ENCODE results near the gene DENND6A.
"Not testable (repeated sequence)": the region's sequence is repeated elsewhere in the genome, so short reads cannot be mapped to it uniquely, and the experiment has no call there.

DENND6A gene

DNA sequence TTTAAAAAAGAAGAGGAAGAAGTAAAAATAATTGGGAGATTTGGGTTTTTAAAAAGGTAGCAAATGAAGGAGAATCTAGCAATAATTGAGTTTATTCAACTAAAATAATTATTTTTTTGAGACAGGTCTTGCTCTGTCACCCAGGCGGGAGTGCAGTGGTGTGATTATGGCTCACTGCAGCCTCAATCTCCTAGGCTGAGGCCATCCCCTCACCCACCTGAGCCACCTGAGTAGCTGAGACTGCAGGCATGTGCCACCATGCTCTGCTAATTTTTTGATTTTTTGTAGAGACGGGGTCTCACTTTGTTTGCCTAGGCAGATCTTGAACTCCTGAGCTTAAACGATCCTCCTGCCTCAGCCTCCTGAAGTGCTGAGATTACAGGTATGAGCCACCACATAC, 68.1 kb downstream of the DENND6A start:
- DNase-seq, result no peak

DNA sequence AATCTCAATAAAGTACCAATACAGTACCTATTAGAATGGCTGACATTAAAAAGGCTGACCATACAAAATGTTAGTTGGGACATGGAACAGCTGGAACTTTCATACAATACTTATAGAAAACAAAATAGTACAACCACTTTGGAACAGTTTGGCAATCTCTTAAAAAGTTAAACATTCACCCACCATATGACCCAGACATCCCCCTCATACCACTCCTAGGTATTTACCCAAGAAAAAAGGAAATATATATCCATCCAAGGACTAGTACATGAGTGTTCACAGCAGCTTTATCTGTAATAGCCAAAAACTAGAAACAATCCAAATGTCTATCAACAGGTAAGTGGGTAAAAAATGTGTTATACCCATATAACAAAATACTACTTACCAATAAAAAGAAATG, 70.5 kb downstream of the DENND6A start:
- no peak for DNase-seq

DNA sequence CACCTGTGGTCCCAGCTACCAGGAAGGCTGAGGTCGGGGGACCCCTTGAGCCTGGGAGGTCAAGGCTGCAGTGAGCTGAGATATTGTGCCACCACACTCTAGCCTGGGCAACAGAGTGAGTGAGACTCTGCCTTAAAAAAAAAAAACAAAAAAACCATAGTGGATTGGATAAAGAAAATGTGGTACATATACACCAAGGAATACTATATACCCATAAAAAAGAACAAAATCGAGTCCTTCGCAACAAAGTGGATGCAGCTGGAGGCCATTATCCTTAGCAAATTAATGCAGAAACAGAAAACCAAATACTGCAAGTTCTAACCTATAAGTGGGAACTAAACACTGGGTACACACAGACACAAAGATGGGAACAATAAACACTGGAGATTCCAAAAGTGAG, 75.1 kb downstream of the DENND6A start:
- DNase-seq, result no peak

DNA sequence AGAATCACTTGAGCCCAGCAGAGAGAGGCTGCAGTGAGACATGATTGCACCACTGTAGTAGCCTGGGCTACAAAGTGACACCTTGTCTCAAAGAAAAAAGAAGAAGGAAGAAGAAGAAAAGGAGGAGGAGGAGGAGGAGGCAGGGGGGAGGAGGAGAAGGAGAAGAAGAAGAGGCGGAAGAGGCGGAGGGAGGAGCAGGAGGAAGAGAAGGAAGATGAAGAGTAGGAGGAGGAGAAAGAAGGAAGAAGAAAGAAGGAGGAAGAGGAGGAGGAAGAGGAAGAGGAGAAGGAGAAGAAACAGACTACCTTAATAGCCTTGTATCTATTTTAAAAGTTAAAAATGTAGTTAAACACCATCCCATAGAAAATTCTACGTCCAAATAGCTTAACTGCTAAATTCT, 76.6 kb downstream of the DENND6A start:
- no peak for DNase-seq

DNA sequence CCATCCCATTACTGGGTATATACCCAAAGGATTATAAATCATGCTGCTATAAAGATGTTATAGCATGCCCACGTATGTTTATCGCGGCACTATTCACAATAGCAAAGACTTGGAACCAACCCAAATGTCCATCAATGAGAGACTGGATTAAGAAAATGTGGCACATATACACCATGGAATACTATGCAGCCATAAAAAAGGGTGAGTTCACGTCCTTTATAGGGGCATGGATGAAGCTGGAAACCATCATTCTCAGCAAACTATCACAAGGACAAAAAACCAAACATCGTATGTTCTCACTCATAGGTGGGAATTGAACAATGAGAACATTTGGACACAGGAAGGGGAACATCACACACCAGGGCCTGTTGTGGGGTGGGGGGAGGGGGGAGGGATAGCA, 81.0 kb downstream of the DENND6A start:
- not testable (repeated sequence) for DNase-seq

DNA sequence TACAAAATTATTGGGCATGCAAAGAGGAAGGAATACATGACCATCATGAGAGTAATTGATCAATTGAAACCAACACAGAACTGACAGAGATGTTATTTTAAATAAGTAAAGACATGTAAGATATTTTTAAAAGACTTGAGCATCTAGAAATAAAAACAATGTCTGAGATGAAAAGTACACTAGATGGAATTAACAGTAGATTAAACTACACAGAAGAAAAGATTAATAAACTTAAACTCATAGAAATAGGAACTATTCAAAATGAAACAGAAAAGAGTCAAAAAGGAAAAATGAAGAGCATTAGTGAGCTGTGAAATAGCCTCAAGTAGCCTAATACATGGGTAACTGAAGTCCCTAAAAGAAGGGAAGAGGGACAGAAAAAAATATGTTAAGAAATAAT, 87.2 kb downstream of the DENND6A start:
- no peak for DNase-seq

DNA sequence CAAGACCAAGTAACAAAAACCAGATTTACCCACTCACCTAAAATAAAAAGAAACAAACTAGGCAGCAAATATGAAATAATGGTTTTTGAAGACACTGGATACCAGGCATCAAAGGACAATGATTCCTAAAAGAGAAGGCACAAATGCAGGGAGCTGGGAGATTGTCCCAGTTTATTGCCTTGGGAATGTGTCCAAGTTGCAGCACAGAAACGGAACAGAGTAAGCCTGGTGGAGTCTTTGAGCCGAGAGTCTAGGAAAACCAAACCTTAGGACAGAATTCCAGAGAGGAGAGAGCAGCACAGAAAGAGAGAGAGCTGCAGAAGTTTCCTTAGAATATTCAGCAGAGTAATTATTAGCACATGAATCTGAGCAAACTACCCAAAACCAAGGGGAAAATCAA, 87.9 kb downstream of the DENND6A start:
- DNase-seq, result no peak

DNA sequence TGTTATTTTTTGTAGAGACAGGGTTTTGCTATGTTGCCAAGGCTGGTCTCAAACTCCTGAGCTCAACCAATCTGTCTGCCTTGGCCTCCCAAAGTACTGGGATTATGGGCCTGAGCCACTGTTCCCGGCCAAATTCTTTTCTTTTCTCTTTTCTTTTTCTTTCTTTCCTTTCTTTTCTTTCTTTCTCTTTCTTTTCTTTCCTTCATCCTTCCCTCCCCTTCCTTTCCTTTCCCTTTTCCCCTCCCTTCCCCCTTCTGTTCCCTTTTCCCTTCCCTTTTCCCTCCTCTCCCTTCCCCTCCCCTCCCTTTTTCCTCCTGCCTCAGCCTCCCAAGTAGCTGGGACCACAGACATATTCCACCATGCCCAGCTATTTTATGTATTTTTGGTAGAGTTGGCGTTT, 92.7 kb downstream of the DENND6A start:
- DNase-seq, result no peak

DNA sequence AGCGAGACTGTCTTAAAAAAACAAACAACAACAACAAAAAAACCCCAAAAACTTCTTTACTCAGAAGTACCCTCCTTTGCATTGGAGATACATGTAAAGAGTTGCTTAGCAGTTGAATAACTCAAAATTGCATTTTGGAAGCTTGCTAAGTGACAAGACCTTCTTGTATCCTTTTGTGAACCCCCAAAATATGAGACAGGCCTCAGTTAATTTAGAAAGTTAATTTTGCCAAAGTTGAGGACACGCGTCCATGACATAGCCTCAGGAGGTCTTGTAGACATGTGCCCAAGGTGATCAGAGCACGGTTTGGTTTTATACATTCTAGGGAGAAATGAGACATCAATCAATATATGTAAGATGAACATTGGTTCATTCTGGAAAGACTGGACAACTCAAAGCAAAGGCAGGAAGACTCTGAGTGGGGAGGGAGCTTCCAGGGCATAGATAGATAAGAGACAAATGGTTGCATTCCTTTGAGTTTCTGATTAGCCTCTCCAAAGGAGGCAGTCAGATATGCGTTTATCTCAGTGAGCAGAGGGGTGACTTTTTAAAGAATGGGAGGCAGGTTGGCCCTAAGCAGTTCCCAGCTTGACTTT, 94.0 kb downstream of the DENND6A start:
- DNase-seq, result no peak

DNA sequence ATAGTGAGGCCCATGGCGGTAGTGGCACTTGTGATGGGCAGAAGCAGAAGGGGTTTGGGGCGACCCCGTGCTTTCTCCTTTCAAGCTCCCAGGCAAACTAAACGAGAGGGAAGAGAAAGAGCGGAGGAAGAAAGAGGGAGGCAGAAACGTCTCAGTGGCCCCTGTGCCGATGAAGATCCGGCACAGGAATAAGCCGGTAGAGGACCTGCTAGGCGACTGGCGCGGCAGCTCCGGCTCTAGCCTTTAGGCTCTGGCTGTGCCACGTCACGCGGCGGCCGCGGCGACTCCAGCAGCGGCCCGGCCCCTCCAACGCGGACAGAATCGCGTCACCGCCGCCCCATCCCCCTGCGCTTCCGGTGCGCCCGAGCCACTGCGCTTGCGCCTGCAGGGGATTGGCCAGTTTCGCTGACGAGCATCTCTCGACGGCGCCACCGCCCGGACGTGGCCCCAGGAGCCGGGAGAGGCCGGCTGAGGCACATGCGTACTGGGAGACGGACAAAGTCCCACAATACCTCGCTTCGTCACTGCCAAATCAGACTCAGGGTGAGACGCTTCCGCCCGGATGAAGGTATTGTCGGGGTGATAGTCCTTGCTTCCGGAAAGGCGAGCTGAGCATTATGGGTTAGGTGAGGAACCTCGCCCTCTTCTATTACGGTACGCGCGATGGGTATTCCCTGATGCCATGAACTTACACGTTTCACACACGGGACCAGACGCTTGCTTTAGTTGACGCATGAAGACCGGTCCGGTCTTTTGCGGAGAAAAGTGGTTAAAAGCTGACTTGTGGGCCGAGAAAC, 95.6 kb downstream of the DENND6A start, which contains the start of gene ARF4:
TSS of gene ARF4 (minus strand) at position 218 of the 797 bp plus-strand sequence. CDS start at position 14, 204 bp downstream.
- peak; percentile 100 for DNase-seq

DNA sequence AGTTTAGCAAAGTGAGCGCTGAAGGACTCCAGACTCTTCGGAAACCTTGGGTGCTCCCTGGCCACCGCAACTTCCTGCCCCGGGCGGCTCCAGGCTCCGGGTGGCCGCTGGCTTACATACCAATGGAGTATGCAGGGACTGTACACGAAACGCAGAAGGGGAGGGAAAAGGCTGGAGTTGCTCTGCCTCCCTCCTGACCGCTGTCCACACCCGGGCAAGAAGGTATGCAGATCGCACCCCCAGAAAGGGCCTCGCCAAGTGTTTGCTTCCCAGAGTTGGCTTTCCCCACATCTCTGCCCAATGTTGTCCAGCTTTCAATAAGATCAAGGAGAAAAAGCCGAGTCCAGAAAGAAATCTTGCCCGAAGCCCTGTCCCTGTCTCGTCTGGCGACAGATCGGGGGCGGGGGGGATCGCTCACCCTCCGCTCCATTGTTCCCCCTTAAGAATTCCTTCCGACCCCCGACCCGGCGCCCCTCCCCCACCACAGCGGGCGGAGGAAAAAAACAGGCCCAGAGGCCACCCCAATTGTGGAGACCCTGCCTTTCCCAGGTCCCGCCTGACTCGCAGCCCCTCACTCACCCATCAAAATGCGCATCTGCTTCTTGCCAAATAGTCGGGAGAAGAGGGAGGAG, 96.3 kb downstream of the DENND6A start:
- DNase-seq, result peak; percentile 52 to 72

DNA sequence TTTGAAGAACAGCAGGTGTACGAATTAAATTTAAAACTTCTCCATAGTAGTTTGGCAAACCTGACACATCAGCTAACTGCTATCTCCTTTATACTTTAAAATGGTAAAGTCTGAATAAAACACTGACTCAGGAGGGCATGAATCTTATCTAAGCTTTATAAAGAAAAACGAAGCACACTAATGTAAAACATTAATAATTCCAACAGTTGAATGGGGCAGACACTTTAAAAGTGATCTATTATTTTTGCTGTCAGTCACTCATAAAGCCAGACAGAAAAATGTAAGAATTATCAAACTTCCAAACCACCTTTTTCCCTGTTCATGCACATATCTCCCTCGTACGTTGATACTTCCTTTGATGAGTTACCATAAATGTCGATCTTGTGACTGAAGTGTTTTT, 98.3 kb downstream of the DENND6A start:
- no peak for DNase-seq

DNA sequence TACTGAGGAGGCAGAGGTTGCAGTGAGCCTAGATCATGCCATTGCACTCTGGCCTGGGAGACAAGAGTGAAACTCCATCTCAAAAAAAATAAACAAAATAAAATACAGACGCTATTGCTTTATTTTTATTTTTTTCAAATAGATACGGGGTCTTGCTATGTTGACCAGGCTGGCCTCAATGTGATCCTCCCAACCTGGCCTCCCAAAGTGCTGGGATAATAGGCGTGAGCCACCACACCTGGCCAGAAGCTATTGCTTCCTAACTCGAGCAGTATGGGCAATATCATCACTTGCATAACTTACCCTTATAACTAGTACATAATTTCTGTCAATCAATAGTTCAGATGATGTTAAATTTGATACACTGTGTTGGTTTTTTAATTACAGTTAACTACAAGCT, 98.7 kb downstream of the DENND6A start:
- DNase-seq, result no peak

DNA sequence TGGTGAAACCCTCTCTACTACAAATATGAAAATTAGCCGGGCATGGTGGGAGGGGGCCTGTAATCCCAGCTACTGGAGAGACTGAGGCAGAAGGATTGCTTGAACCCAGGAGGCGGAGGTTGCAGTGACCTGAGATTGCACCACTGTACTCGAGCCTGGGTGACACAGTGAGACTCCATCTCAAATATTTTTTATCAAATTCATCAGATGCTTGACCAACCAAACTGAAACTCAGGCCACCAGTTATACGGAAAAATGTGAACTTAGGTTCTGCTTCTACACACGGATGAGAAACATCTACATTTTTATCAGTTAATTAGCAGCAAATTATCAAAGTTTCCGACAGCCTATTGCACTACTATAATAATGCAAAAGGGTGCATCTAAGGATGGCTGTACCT, 100.6 kb downstream of the DENND6A start:
- DNase-seq, result no peak

DNA sequence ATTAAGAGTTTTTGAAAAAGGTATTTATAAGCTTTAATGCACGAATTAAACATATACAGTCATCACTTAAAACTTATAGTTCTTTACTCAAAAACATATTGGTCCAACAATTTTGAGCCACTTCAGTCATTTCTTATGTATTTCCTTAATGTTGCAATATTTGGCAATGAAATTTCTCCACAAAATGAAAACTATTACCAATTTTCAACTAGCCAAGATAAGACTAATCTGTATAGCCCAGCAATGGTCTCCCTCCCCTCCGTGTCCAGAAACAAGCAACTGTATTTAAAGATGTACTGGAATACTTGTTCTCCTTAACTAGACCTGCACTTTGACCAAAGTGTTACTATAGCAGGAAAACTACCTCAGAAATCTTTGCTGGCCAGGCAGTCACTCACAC, 105.0 kb downstream of the DENND6A start:
- no peak for DNase-seq

DNA sequence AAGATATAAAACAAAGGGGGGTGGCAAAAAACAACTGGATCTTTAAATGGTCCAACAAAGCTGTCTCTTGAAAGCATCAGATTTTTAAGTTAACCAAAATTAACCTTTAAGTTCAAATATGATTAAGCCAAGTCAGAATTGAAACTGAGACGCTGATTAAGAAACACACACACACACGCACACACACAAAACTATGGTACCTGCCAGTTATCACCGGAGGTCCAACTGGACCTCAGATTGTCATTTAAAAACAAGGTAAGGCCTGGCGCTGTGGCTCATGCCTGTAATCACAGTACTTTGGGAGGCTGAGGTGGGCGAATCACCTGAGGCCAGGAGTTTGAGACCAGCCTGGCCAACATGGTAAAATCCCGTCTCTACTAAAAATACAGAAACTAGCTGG, 106.1 kb downstream of the DENND6A start:
- no peak for DNase-seq

DNA sequence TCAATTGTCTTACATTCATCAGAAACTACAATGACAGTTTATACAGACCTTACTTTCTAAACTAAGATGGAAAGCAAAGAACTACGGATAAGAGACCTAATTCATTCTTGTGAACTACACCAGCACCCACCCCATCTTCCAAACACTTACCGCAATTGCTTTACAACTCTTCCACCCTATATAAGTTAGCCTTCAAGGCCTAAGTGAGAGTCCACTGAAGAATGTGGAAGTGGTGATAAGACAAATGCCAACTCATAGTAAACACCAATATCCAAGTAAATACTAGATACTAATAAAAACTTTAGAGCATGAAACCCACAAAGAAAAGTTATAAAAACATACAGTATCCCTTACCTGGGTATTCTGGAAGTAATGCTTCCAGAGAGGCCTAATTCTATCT, 109.3 kb downstream of the DENND6A start:
- DNase-seq, result no peak

DNA sequence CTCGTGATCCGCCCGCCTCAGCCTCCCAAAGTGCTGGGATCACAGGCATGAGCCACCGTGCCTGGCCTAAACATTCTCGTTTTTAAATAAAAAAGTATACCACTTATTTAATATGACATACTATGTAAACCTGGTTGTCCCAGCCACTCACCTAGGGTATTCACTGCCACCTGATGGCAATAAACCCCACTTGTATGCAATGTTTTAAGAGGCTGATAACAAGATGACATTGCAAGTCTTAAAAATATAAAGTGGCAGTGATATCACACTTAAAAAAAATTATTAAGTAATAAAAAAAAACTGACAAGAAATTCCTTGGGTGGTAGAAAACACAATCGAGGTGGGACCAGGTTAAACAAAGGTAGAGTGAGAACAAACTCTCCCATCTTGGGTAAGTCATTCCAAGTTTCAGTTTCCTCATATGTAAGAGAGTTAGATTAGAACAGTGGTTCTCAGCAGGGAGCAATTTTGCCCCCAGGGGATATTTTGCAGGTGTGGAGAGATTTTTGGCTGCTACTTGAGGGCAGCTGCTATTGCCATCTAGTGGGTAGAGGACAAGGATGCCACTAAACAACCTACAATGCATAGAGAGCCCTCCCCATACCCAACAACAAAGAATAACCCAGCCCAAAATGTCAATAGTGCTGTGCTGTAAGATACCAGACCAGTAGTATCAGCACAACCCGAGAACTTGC, 110.3 kb downstream of the DENND6A start:
- peak in 1 of 2 donors; percentile 30 for DNase-seq

DNA sequence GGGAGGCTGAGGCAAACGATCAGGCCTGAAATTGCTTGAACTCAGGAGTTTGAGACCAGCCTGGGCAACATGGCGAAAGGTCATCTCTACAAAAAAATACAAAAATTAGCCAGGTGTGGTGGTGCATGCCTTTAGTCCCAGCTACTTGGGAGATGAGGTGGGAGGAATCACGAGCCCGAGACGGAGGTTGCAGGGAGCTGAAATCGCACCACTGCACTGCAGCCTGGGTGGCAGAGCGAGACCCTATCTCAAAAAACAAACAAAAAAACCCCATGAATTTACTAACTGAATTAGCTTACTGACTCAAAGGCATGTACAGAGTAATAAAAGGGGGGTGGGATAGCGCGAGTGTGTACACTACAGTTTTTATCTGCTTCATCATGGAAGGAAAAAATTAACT, 115.1 kb downstream of the DENND6A start:
- DNase-seq, result no peak

DNA sequence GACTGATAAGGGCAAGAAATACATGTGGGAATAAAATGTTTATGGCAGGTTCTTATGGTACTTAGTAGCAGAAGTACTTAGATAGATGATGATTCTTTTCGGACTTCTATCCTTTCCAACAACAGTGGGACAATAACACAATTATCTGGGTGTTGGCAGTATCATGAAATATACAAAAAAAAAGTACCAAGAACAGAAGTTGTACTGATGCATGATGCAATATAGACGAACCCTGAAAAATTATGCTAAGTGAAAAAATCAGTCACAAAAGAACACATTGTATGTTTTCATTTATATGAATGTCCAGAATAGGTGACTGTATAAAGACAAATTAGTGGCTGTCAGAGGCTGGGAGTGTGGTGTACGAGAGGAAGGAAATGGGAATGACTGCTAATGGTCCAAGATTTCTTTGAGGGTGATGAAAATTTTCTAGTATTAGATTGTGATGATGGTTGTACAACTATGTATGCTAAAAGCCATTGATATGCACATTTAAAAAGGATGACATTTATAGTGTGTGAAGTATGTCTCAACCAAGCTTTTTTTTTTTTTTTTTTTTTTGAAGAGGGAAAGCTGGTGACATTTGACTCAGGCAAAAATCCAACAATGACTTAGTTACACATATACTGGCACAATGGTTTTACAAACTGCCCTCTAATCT, 116.8 kb downstream of the DENND6A start:
- no peak for DNase-seq

Data from CD4-positive, alpha-beta T cell treated with Interferon alpha-2 for 1 hour (primary cell).